B cell (primary cell): ENCODE data around the gene ZBTB8A.

Experiments used
- CTCF ChIP-seq: fragments of 200-600 bp; IDR thresholded peaks from one replicate; pipeline ENCODE4 v1.8.0; 2022; ENCODE audit warnings: antibody characterized with exemption, mild to moderate bottlenecking
- EZH2 ChIP-seq: IDR thresholded peaks from 2 replicates; pipeline ENCODE4 v1.6.1; 2012; ENCODE audit warnings: borderline replicate concordance, low read depth, mild to moderate bottlenecking, moderate library complexity, low read length; ENCODE audit not compliant: insufficient read depth, poor library complexity, severe bottlenecking

DNA sequence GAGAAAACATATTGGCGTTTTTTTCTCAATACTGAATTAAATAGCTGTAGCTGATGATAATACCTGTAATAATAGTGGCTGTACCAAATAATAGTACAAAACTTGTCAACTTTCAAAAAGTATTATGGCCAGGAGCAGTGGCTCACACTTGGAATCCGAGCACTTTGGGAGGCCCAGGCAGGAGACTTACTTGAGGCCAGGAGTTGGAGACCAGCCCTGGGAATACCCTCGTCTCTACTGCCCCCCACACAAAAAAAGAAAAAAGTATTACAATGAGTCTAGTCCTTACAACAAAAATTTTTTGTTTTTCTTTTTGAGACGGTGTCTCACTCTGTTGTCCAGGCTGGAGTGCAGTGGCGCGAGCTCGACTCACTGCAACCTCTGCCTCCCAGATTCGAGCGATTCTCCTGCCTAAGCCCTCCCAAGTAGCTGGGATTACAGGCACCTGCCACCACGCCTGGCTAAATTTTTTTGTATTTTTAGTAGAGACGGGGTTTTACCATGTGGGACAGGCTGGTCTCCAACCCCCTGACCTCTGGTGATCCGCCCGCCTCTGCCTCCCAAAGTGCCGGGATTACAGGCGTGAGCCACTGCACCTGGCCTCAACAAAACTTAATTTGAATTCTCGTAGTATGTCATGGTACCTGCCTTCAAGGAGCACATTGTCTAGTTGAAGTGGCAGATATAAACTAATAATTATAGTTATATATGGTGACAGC is 113.2 kb downstream of the ZBTB8A start:
- TF ChIP-seq CTCF (no peak), EZH2 (no peak)
